ENCODE data around the gene SH3YL1.

The SH3YL1 gene

DNA sequence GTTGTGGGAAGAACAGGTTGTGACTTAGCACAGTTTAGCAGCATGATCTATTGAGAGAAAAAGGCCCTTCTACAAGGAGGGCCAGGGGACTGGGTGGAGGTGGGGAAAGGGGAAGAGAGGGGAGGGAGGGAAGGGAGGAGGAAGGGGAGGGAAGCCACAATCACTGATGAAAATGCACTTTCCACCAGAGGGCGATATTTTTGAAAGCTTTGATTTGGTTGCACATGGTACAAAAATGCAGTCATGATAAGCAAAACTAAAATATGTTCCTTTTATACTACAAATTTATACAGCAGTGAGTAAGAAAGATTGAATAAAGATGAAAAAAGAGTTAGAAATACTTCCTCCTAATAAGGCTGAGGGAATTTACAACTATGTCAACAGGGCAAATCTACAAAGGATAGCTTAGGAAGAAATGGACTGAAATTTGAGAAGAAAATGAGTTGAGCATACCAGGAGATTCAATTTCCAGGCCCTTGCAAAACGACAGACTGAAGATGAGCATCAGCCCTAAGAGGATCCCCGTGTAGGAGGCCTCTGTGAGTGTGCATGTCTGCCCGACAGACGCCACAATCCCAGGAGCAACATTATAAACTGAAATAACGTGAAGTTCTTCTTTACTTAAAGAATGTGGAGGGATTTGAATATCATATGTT, 17.2 kb downstream of the SH3YL1 start:
- TF ChIP-seq JUND (IDR thresholded peaks at IDR 0.05; ENCODE audit: low read depth): no peak
- in situ Hi-C loops (cut with HindIII; ENCODE audit: low pct_unique_long_range_greater_than_20kb, low sequenced_read_pairs): no loop called here
- peak in 1 of 2 experiments; percentile 70 for DNase-seq (ENCODE audit: low read depth in 1 of 2, low spot score in 1 of 2)

DNA sequence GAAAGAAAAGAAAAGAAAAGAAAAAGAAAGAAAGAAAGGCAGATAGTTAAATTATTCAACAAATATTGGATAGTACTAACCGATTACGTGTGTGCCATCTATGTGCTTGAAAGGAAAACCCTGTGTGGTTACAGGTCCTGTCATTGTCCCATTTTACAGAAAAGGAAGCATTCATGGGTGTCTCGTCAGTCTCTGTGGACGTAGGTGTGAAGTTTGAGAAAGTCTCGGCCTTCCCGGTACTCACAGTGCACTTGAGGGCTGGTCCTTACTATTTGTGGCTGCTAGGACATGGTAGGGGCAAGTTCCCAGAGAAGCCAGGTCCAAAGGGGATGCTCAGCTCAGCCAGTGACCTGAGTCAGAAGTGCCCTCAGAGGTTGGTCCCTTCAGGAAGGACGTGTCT, 19.3 kb downstream of the SH3YL1 start:
- DNase-seq (ENCODE audit: low read depth in 1 of 2, low spot score in 1 of 2): no peak
- TF ChIP-seq JUND (IDR thresholded peaks at IDR 0.05; ENCODE audit: low read depth): no peak
- in situ Hi-C loops (cut with HindIII; ENCODE audit: low pct_unique_long_range_greater_than_20kb, low sequenced_read_pairs): no loop called here

- DNase-seq (ENCODE audit: low read depth in 1 of 2, low spot score in 1 of 2): no peak
- in situ Hi-C loops (cut with HindIII; ENCODE audit: low pct_unique_long_range_greater_than_20kb, low sequenced_read_pairs): no loop called here
- TF ChIP-seq JUND (IDR thresholded peaks at IDR 0.05; ENCODE audit: low read depth): no peak
Observed at GRCh38 chr2:238869-239268, 25.0 kb downstream of the SH3YL1 start.

- in situ Hi-C loops (cut with HindIII; ENCODE audit: low pct_unique_long_range_greater_than_20kb, low sequenced_read_pairs): no loop called here
- no peak for TF ChIP-seq JUND (IDR thresholded peaks at IDR 0.05; ENCODE audit: low read depth)
- DNase-seq (ENCODE audit: low read depth in 1 of 2, low spot score in 1 of 2): no peak
Observed at GRCh38 chr2:238431-238830, 25.4 kb downstream of the SH3YL1 start.

DNA sequence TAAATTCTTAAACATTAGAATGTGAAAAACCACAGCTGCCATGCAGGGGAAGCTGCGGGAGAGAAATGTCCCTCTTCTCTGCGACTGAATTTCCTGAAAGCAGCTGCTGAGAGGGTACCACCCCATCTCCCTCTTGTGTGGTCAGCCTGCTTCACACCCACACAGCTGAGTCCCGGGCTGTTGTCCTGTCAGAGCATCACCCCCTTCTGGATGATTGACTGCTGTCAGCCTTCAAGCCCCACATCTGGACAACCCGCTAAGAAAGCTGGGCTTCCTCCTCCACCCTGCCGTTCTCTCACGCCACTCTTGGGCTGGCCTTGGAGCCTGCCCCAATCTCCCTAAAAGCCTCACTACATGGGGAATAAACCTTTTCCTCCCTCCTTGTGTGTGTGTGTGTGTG, 26.0 kb downstream of the SH3YL1 start:
- no peak for DNase-seq (ENCODE audit: low read depth in 1 of 2, low spot score in 1 of 2)
- TF ChIP-seq JUND (IDR thresholded peaks at IDR 0.05; ENCODE audit: low read depth): no peak
- in situ Hi-C loops (cut with HindIII; ENCODE audit: low pct_unique_long_range_greater_than_20kb, low sequenced_read_pairs): no loop called here

DNA sequence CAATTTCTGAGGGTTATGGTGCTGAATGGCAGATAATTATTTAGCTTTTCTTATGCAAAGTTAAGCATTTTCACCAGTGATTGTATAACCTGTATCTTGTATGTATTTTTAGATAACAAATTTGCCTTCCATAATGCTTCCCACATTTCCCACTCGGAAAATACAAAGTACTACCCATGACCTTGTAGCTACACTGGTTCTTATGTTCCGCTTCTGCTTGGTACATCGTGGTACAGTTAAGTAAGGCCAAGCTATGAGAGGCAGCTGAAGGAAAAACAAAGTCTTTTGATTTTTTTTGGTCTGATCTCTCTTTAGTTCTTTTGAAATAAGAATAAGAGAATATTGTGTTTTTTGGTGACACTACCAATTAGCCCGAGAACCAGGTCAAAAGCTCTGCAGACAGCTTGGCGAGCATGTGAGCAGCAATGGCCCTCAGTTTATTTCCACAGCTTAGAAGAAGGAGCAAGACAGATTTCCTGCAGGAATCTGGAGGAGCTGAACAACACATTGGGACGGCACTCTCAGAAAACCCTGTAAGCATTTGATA, 26.8 kb downstream of the SH3YL1 start:
- in situ Hi-C loops (cut with HindIII; ENCODE audit: low pct_unique_long_range_greater_than_20kb, low sequenced_read_pairs): no loop called here
- no peak for TF ChIP-seq JUND (IDR thresholded peaks at IDR 0.05; ENCODE audit: low read depth)
- DNase-seq (ENCODE audit: low read depth in 1 of 2, low spot score in 1 of 2): no peak

GRCh38 chr2:234421-234820, 29.4 kb downstream of the SH3YL1 start:
- TF ChIP-seq JUND (IDR thresholded peaks at IDR 0.05; ENCODE audit: low read depth): no peak
- in situ Hi-C loops (cut with HindIII; ENCODE audit: low pct_unique_long_range_greater_than_20kb, low sequenced_read_pairs): no loop called here
- no peak for DNase-seq (ENCODE audit: low read depth in 1 of 2, low spot score in 1 of 2)

DNA sequence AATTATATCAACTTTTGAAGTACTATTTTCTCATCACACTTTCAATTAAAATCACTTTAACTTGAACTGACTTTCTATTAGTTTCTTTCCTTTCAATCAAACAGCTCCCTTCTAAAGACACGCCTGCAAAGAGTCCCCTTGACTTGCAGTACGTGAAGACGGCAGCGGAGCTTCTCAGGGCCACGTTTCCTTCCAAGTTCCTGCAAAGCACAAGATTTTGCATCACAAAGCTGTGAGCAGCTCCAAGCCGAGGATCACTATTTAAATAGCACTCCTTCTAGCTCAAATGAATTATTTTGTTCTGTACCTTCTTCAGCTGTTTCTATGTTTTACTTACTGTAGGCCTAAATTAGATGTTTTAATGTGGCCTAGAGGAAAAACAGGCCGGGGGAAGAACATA, 30.8 kb downstream of the SH3YL1 start:
- in situ Hi-C loops (cut with HindIII; ENCODE audit: low pct_unique_long_range_greater_than_20kb, low sequenced_read_pairs): no loop called here
- no peak for DNase-seq (ENCODE audit: low read depth in 1 of 2, low spot score in 1 of 2)
- no peak for TF ChIP-seq JUND (IDR thresholded peaks at IDR 0.05; ENCODE audit: low read depth)

DNA sequence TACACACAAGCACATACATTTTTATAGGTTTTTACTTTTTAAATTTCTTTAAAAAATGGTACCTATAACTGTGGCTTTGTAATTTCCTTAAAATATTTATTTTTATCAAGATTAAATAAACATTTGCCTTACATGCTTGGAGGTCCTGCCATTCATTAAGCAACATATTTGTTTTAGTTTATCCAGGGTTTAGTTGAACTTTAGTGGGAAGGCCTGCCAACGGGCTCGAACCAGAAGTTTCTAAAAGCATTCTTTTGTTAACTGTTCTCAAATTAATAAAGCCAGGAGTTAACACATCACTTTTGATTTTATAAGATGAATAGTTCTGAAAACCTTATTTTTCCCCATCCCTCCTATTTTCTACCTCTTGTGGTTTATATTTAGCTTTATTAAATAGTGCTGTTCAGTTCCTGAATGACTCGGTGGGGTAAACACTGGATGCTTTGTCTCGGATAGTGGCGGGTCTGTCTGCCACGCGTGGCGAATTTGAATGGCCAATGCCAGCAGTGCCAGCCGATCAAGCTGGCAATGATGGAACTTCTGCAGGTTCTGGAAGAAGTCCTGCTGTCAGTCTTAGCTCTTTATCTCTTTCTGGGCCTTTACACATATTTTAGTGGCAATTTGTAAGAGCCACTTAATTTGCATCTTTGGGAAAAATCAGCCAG, 32.2 kb downstream of the SH3YL1 start:
- in situ Hi-C loops (cut with HindIII; ENCODE audit: low pct_unique_long_range_greater_than_20kb, low sequenced_read_pairs): no loop called here
- no peak for TF ChIP-seq JUND (IDR thresholded peaks at IDR 0.05; ENCODE audit: low read depth)
- no peak for DNase-seq (ENCODE audit: low read depth in 1 of 2, low spot score in 1 of 2)

GRCh38 chr2:228518-229278, 35.1 kb downstream of the SH3YL1 start:
- TF ChIP-seq JUND (IDR thresholded peaks at IDR 0.05; ENCODE audit: low read depth): no peak
- DNase-seq (ENCODE audit: low read depth in 1 of 2, low spot score in 1 of 2): no peak
- in situ Hi-C loops (cut with HindIII; ENCODE audit: low pct_unique_long_range_greater_than_20kb, low sequenced_read_pairs): no loop called here

GRCh38 chr2:228115-228514, 35.7 kb downstream of the SH3YL1 start:
- no peak for TF ChIP-seq JUND (IDR thresholded peaks at IDR 0.05; ENCODE audit: low read depth)
- no peak for DNase-seq (ENCODE audit: low read depth in 1 of 2, low spot score in 1 of 2)
- in situ Hi-C loops (cut with HindIII; ENCODE audit: low pct_unique_long_range_greater_than_20kb, low sequenced_read_pairs): no loop called here

DNA sequence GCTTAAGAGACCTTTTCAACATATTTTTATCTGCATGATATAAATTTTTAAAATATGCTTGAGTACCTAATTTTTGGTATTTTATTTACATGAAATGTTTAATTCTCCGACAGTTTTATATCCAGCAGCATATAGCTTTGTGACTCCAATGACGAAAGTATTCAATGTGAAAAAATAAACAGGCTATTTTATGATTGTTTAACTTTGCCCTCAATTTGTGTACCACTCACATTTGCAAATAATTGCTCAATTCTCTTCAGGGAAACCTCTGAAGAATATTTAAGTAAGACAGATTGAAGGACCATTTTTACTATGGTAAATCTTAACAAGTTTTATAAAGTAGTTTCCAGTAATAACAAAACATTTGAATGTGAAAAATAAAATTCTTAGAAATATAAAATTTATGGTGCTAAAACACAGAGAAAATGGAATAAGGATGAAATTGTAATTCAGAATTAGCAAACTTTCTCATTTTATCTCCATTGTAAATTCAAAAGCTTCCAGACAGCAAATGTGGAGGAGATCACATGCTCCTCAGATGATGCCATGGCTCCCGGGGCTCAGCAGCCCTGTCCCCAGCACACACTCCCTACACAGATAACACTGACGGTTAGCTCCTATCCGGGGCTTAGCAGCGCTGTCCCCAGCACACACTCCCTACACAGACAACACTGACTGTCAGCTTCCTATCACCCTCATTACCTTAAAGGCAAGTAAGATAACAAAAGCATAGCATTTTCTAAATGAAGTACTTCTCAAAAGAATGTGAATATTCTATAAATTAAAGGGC, 39.7 kb downstream of the SH3YL1 start:
- in situ Hi-C loops (cut with HindIII; ENCODE audit: low pct_unique_long_range_greater_than_20kb, low sequenced_read_pairs): no loop called here
- no peak for DNase-seq (ENCODE audit: low read depth in 1 of 2, low spot score in 1 of 2)
- TF ChIP-seq JUND (IDR thresholded peaks at IDR 0.05; ENCODE audit: low read depth): no peak
